Measurements from ENCODE around the gene SRA1.
"Not testable (repeated sequence)": the region's sequence is repeated elsewhere in the genome, so short reads cannot be mapped to it uniquely, and the experiment has no call there.

The SRA1 gene

GRCh38 chr5:140557136-140557805, at the start of gene SRA1:
Gene SRA1, minus strand, starts transcription at chr5:140557473. Its CDS starts 21 bp downstream, at chr5:140557452.
- peak; percentile 91 to 94 for DNase-seq

GRCh38 chr5:140607031-140607430, 49.8 kb upstream of the SRA1 start:
- DNase-seq, result no peak

GRCh38 chr5:140605879-140606278, 48.6 kb upstream of the SRA1 start:
- no peak for DNase-seq

GRCh38 chr5:140603734-140604133, 46.5 kb upstream of the SRA1 start:
- no peak for DNase-seq

GRCh38 chr5:140603446-140603698, 46.1 kb upstream of the SRA1 start:
- DNase-seq, result not testable (repeated sequence)

GRCh38 chr5:140602147-140602546, 44.9 kb upstream of the SRA1 start:
- no peak for DNase-seq

GRCh38 chr5:140600096-140600495, 42.8 kb upstream of the SRA1 start:
- no peak for DNase-seq

GRCh38 chr5:140598836-140599235, 41.6 kb upstream of the SRA1 start:
- DNase-seq, result no peak

- no peak for DNase-seq
Measured at GRCh38 chr5:140596321-140596741, 39.1 kb upstream of the SRA1 start.

GRCh38 chr5:140595538-140596300, 38.4 kb upstream of the SRA1 start:
- DNase-seq, result no peak

GRCh38 chr5:140594169-140594568, 36.9 kb upstream of the SRA1 start:
- DNase-seq, result no peak

GRCh38 chr5:140593070-140593469, 35.8 kb upstream of the SRA1 start:
- DNase-seq, result not testable (repeated sequence)

- no peak for DNase-seq
Measured at GRCh38 chr5:140591747-140592372, 34.6 kb upstream of the SRA1 start.

GRCh38 chr5:140590861-140591260, 33.6 kb upstream of the SRA1 start:
- DNase-seq, result no peak

GRCh38 chr5:140588311-140589070, 31.2 kb upstream of the SRA1 start:
- no peak for DNase-seq

GRCh38 chr5:140587495-140587894, 30.2 kb upstream of the SRA1 start:
- DNase-seq, result no peak

GRCh38 chr5:140579188-140579747, 22.0 kb upstream of the SRA1 start:
- DNase-seq, result not testable (repeated sequence)

- no peak for DNase-seq
Measured at GRCh38 chr5:140576776-140577201, 19.5 kb upstream of the SRA1 start.

- no peak for DNase-seq
Measured at GRCh38 chr5:140575309-140575708, 18.0 kb upstream of the SRA1 start.

GRCh38 chr5:140574165-140574564, 16.9 kb upstream of the SRA1 start:
- DNase-seq, result no peak

- no peak for DNase-seq
Measured at GRCh38 chr5:140573683-140574082, 16.4 kb upstream of the SRA1 start.

GRCh38 chr5:140571105-140571504, 13.8 kb upstream of the SRA1 start:
- no peak for DNase-seq

GRCh38 chr5:140570488-140570887, 13.2 kb upstream of the SRA1 start:
- no peak for DNase-seq

All from activated CD4-positive, alpha-beta T cell treated with anti-CD3 and anti-CD28 coated beads, Interleukin-2, amount 50 U/mL, for 48 hours (primary cell).